ENCODE data around the gene PDGFRB. TPM values are rescaled to one million over a fixed set of nuclear protein-coding genes. Genes with fewer than 3 reads are reported as not detected.
A peak's percentile ranks its signal among the peaks of the same experiment; 100 is the strongest.

The PDGFRB gene
- total RNA-seq, 1 donor from 2014 or later, result 4.6 TPM

DNA sequence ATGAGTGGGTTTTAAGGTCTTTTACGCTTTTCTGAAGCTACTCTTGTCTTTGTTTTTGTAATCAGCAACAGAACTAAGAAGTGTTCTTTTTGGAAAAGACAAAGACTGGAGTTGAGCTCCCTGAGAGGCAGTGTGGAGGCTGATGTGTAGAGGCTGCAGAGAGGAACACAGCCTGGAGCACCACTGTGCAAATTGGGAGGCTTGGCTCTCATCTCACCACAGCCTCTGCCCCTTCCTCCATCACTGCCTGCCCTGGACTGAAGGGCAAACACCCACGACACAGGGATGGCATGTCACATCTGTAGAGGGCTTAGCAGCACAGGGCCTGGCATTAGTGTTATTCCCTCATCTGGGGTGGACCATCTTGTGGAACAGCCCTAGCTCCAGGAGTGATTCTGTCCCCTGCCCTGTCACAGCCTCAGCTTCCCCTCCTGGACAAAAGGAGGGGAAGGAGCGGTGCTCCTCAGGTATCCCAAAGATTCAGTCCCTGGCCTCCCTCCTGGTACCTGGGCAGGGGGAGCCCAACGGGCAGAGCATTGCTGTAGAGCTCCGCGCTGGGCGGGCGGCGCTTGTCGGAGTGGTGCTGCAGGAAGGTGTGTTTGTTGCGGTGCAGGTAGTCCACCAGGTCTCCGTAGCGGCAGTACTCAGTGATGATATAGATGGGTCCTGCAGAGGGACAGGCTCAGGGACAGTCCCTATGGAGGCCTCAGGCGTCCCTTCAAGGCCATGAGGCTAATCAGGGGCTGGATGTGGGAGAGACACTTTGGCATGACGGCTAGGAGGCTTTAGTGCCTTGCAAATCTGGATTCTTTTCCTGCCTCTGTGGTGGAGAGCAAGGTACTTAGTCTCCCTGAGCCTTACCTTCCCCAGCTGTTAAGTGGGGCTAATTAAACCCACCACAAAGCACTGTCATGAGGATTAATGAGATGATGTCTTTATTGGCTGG is 32.8 kb downstream of the PDGFRB start:
- no peak for DNase-seq (ENCODE audit: low read depth)

DNA sequence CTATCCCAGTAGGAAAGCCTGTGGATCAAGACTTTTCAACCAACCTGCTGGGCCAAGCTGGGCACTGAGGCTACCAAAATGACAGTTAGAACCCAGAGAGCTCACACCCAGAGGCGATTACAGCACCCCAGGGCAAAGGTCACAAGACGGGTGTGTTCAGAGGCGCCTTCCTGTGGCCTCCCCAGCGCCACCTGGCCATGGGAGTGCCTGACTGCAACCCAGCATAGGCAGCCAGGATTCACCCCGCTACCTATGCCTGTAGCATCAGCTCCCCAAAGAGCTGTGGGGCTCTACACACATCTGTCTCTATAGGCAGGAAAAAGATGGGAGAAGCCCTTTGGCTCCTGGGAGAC is 33.5 kb downstream of the PDGFRB start:
- TF ChIP-seq, protein P1, sequence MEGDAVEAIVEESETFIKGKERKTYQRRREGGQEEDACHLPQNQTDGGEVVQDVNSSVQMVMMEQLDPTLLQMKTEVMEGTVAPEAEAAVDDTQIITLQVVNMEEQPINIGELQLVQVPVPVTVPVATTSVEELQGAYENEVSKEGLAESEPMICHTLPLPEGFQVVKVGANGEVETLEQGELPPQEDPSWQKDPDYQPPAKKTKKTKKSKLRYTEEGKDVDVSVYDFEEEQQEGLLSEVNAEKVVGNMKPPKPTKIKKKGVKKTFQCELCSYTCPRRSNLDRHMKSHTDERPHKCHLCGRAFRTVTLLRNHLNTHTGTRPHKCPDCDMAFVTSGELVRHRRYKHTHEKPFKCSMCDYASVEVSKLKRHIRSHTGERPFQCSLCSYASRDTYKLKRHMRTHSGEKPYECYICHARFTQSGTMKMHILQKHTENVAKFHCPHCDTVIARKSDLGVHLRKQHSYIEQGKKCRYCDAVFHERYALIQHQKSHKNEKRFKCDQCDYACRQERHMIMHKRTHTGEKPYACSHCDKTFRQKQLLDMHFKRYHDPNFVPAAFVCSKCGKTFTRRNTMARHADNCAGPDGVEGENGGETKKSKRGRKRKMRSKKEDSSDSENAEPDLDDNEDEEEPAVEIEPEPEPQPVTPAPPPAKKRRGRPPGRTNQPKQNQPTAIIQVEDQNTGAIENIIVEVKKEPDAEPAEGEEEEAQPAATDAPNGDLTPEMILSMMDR (conservative IDR thresholded peaks at IDR 0.05; ENCODE audit: low read depth, low read length), result peak; percentile 50
- no peak for DNase-seq (ENCODE audit: low read depth)
- H3K4me3 ChIP-seq (ENCODE audit: low read depth, low read length), result no peak overlapping the region

More for the DNA sequence above, 32.8 kb downstream of the PDGFRB start:
- TF ChIP-seq, protein P1 (conservative IDR thresholded peaks at IDR 0.05; ENCODE audit: low read depth, low read length), result no peak
- H3K4me3 ChIP-seq (ENCODE audit: low read depth, low read length), result no peak overlapping the region

DNA sequence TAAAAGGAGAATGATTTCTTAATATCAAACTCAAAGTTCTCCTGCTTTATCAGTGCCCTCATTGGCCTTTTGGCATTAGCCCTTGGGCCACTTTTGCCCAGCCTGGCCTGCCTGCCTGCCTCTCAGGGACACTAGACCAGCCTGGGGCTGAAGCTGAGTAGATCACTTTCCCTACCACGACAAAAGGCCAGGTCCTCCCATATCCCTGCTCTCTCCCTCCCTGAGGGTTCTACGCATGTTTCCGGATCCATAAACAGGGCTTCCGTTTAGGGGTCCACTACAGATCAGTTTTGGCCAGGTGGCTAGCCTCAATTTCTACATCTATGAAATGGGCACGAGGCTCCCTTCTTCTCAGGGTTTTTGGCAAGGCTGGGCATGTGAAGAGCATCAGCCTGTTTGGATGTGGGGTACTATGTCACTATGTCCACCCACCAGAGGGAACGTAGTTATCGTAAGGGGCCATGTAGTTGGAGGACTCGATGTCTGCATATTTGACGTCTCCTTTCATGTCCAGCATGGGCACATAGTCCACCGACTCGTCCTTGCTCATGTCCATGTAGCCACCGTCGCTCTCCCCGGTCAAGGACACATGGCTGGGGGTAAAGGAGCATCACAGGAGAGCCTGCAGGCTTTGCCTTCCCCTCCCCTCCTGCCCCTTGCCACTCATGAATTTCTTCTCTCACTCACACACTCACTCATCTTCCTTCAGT is 34.0 kb downstream of the PDGFRB start:
- TF ChIP-seq, protein P1 (conservative IDR thresholded peaks at IDR 0.05; ENCODE audit: low read depth, low read length), result no peak
- no peak for DNase-seq (ENCODE audit: low read depth)
- no peak overlapping the region for H3K4me3 ChIP-seq (ENCODE audit: low read depth, low read length)

DNA sequence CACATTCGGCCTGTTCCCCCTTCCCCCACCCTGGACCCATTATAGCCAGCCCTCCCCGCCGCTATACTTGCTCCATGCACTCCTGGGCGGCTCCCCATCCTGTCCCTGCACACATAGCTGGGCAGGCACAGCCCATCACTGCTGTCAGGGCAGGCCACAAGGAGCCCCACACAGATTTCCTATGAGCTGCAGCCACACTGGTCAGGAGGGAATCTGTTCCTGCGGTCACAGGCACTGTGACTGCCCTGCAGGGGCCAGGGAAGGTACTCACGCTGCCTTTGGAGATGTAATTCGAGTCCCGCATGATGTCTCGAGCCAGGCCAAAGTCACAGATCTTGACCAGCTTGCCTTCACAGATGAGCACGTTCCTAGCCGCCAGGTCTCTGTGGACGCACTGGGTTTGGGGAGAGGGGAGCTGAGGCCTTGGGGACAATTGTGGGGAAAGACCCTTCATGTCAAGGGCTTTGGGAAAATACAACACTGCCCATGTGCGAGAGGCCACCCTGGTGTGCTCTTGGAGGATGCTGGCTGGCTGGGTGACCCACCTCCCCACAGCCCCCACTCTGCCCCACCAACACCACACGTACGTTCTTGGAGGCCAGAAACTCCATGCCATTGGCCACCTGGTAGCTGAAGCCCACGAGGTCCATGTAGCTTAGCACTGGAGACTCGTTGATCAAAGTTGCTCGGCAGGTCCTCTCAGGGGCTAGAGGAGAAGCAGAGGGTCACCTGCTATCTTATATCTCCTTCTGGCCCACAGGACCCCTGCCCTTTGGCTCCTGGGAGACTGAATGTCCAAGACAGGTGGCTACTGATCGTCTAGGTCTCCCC is 34.8 kb downstream of the PDGFRB start:
- TF ChIP-seq, protein P1 (conservative IDR thresholded peaks at IDR 0.05; ENCODE audit: low read depth, low read length), result no peak
- no peak for DNase-seq (ENCODE audit: low read depth)
- H3K4me3 ChIP-seq (ENCODE audit: low read depth, low read length), result no peak overlapping the region

DNA sequence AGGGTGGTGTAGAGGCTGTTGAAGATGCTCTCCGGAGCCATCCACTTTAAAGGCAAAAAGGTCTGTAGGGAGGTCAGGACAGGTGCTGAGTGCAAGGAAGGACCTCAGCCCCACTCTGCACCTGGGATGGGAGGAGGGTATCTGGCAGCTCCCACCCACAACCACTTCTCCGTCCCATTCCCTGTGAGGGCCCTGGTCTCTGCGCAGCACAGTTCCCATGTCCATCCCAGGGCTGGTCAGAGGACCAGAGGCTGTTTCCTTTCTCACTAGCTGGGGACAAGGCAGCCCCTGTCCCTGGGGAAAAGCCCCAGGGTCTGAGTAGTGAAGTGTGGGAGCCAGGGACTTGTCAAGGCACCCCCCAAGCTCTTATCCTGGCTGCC is 35.6 kb downstream of the PDGFRB start:
- no peak for DNase-seq (ENCODE audit: low read depth)
- TF ChIP-seq, protein P1 (conservative IDR thresholded peaks at IDR 0.05; ENCODE audit: low read depth, low read length), result no peak
- H3K4me3 ChIP-seq (ENCODE audit: low read depth, low read length), result no peak overlapping the region

DNA sequence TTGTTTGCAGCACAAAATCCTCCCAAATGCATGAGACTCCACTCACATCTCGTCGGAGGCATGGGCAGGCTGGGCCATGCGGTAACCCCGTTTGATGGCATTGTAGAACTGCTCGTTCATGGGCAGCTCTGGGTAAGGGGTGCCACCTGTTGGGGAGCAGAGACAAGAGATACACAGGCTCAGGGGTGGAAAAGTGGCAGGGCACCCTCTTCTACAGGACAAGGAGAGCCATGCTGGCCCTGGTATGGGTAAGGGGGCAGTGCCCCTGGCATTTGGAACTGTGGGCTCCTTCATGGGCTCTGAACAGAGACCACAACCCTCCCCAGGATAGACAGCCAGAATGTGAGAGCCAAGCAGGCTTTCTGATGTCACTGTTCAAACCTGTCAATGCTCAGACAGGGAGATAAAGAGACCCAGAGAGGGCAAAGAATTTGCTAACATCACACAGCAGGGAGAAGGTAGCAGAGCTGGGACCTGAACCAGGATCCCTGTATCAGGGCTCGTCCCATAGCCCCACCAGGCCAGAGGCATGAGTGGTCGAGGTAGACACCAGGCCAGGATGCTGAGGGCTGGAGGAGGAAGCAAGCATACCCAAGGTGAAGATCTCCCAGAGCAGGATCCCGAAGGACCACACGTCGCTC is 36.1 kb downstream of the PDGFRB start:
- TF ChIP-seq, protein P1 (conservative IDR thresholded peaks at IDR 0.05; ENCODE audit: low read depth, low read length), result peak; percentile 18
- no peak for DNase-seq (ENCODE audit: low read depth)

More for the DNA sequence above, 36.1 kb downstream of the PDGFRB start:
- no peak overlapping the region for H3K4me3 ChIP-seq (ENCODE audit: low read depth, low read length)

Data from epithelial cell of proximal tubule (primary cell).